Omental fat pad (tissue), 4 donors: ENCODE data around the gene UBR4. TPM values are rescaled to one million over a fixed set of nuclear protein-coding genes. Genes with fewer than 3 reads are reported as not detected.

Experiments used
- ATAC-seq: fragments of 150-250 bp; one replicate; pipeline ENCODE4 v1.9.1; 2016; ENCODE audit warnings: mild to moderate bottlenecking, moderate library complexity; ENCODE audit not compliant: low FRiP score
- DNase-seq: peaks from one replicate; pipeline ENCODE4 v3.0.0-alpha.2; 2019; ENCODE audit warnings: low spot score
- CTCF ChIP-seq, 3 donors: fragments of 450-650 bp; IDR thresholded peaks; one replicate each; pipeline ENCODE4 v1.5.1; 2016 to 2017; ENCODE audit warnings: antibody characterized with exemption in 3 of 3, mild to moderate bottlenecking in 3 of 3, moderate library complexity in 2 of 3
- total RNA-seq, 4 donors: library from RNA; depleted of rRNA; stranded (reverse); fragments of >200 nt; gene quantifications; one replicate each; pipeline ENCODE4 v1.1.0, GENCODE V29; 2016

The UBR4 gene
- total RNA-seq, 4 donors from 2014 or later, result 125 to 164 (median 133) TPM

- ATAC-seq, result no peak
- no peak for TF ChIP-seq CTCF (IDR thresholded peaks at IDR 0.05)
- no peak for DNase-seq
Observed at GRCh38 chr1:19113697-19114092, 96.4 kb downstream of the UBR4 start.

DNA sequence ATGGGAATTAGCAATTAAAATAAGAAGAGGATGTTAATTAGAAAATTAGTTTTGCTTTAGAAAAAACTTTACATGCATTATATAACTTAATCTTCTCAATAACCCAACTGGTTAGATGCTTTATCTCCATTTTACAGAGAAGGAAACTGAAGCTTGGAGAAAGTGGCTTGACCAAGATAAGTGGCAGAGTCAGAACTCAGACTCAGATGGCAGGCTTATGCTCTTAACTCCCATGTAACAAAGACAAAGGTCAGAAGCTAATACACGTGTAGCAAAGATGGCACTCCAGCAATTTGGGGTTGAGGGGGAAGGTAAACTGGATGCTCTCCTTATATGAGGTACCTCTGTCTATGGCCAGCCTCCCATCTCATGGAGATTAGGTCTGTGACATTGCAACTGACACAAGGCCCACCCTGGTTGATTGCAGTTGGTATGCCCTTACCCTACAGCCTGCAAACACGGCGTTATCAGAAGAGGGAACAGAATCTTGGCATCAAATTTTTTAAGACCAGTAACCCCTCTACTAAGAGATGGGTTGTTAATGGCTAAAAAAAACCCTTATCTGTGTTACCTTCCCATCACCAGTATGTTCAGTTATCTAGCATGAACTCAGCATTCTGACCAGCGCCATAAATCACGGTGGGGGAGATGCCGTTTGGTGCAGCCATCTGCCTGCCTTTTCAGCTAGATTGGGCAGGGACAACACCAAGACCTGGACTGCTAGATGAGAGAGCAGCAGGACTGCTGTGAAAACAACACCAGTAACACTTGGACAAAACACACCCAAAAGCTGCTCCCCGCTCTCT, 97.0 kb downstream of the UBR4 start:
- TF ChIP-seq CTCF (IDR thresholded peaks at IDR 0.05), result no peak
- no peak for ATAC-seq

DNA sequence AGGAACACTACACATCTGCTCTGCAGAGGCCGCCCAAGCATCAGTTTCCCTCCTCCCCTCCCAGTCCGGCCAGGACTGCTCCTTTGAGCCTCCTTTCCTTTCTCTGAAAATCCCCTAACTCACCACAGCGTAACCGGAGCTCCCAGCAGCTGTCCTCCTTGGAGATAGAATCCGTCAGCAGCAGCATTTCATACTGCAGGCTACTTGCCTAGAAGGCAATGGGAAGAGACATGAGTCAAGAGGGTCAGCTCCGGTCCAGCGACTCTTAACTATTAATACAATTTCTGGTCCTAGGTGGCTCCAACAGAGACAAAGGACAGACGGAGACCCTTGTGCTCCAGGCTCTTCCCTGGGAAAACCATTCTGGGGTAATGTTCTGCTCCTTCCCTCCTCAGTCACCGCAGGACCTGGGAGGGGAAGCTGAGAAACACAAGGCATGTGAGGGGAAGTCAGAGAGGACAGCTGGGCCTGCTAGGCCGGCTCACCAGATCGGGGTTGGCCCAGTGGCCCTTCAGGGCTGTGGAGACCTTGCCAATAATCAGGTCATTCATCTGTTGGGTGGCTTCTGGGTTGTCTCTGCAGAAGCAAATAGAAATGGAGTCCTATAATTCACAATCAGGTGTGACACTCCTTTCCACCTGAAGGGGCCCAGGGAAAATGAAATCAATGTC, 99.7 kb downstream of the UBR4 start:
- ATAC-seq (no peak), DNase-seq (no peak)
- no peak for TF ChIP-seq CTCF (IDR thresholded peaks at IDR 0.05)

More for the DNA sequence above, 97.0 kb downstream of the UBR4 start:
- DNase-seq, result no peak

DNA sequence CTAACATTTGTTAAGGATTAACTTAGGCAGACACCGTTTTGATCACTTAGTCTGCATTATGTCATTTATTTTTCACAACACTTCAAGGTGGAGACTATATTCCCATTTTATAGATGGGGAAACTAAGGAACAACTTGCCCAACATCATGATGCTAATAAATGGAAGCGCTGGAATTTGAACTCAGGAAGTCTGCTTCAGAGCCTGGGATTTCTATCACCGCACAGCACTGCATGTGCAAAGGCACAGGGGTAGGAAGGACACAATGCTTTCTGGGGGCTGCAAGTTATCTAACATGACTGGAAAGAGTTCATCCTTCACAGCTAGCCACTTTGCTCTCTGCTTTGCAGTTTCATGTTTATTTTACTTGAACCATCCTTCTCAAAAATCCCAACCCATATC, 100.5 kb downstream of the UBR4 start:
- no peak for DNase-seq
- ATAC-seq, result no peak
- no peak for TF ChIP-seq CTCF (IDR thresholded peaks at IDR 0.05)

GRCh38 chr1:19101244-19101643, 108.8 kb downstream of the UBR4 start:
- DNase-seq, result no peak
- TF ChIP-seq CTCF (IDR thresholded peaks at IDR 0.05), result no peak
- no peak for ATAC-seq

DNA sequence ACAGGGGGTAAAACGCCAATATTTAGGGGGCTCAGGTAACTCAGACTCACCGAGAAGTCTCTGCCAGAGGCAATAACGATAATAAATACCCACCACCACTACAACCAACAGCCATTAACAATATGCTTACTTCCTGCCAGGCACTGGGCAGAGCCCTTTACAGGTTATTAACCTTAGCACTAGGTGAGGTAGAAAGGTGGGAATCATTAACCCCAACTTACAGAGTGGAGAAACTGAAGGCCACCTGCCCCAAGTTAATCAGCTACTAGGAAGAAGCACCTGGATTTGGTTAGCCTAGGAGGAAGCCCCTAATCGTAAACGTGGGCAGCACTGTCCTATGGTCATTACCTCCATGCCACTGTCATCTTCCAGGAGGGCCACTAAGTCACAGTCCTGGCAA, 110.0 kb downstream of the UBR4 start:
- no peak for TF ChIP-seq CTCF (IDR thresholded peaks at IDR 0.05)
- no peak for ATAC-seq

GRCh38 chr1:19096990-19097389, 113.1 kb downstream of the UBR4 start:
- ATAC-seq, result no peak
- no peak for DNase-seq
- TF ChIP-seq CTCF (IDR thresholded peaks at IDR 0.05), result no peak

More for the DNA sequence above, 110.0 kb downstream of the UBR4 start:
- no peak for DNase-seq
